GM19395 (cell line): Measurements from ENCODE around the gene RIOK3.
"Not testable (repeated sequence)": the region's sequence is repeated elsewhere in the genome, so short reads cannot be mapped to it uniquely, and the experiment has no call there.

Experiments
- ATAC-seq: cut with Tn5 transposase; IDR thresholded peaks from one replicate; pipeline ENCODE4 v1.9.1; 2021; ENCODE audit warnings: mild to moderate bottlenecking, moderate library complexity; ENCODE audit not compliant: unreplicated experiment

The RIOK3 gene

DNA sequence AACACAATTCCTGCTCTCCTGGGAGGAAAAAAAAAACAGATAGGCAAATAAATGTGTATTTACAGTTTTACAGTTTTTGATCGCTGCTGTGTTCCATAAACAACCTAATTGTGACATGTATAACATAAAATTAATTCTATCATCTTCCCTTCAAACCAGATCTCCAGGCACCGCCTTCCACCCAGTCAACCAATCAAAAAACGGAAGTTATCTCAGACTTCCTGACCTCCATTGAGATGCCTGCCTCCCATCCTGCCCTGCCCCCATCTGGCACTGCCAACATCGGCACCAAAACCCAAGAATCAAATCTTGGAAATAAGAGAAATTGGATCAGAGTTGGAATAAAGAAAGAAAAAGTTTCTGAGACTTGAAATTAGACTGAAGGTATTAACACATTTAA lies 3.1 kb upstream of the RIOK3 start:
- ATAC-seq, result no peak

- no peak for ATAC-seq
Measured at GRCh38 chr18:23451011-23451410, 2.1 kb upstream of the RIOK3 start.

GRCh38 chr18:23451491-23451890 lies 1.6 kb upstream of the RIOK3 start:
- no peak for ATAC-seq

DNA sequence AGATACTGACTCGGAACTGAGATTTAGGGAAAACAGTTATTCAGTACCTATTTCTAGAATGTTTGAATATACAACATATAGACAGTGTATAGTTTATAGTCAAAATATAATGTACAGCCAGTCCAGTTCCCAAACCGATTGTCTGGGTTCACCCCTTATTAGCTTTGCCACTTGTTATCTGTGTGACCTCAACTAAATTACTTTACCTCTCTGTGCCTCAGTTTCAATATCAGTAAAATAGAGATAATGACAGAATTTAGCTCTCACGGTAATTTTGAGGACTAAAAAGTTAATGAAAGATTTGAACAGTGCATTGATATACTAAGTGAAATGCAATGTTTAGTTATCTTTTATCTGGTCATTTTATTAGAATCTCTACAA lies 750 bp upstream of the RIOK3 start:
- ATAC-seq, result no peak

DNA sequence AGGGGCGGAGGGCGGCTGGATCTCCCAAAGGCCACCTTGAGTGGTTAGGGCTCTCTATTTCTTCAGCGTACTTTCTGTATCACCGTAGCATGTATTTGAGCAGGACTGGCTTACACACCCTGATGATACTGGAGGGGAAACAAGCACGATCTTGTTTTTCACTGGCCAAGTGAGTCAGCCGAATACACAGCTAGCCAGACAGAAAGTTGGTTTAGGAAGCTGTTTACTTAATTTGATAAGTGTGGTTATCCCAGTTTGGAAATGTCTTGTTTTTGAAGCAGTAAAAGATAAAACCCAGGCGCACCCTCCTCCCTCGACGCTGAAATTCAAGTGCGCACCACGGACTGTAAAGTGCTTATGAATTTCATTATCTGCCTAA lies 582 bp downstream of the RIOK3 start:
- ATAC-seq, result peak; percentile 10

GRCh38 chr18:23456835-23457234 lies 3.7 kb downstream of the RIOK3 start:
- ATAC-seq, result no peak

DNA sequence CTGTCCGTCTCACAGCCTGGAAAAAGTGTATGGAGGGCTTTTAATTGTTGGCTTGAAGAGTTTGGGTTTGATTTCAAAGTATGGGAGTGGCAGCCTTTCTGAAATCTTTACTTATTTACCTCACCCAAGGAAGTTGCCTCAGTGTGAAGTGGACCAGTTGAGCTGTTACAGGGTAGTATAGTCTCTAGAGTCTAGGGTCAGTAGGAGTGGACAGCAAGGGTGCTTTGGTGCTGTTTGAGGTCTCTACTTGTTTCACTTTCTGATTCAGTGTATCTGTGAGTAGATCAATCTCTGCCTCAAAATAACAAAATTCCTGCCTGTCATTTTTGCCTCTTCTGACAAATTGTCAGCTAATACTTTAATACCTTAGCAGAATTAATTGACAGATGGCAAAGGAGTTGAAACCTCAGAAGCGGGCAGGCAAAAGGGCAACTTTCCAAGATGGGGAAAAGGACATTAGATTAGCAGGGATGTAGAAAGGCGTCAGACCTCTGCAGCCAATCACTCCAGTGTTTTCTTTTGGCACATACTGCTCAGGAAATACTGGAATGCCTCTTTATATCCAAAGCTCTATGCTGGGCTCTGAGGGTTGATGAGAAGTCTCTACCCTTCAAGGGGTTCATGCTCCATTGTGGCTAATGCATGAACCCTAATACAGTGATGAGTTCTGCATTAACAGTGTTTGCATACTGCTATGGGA lies 5.9 kb downstream of the RIOK3 start:
- no peak for ATAC-seq

- no peak for ATAC-seq
Measured at GRCh38 chr18:23459530-23459921, 6.4 kb downstream of the RIOK3 start.

GRCh38 chr18:23460285-23461273 lies 7.5 kb downstream of the RIOK3 start:
- no peak for ATAC-seq

DNA sequence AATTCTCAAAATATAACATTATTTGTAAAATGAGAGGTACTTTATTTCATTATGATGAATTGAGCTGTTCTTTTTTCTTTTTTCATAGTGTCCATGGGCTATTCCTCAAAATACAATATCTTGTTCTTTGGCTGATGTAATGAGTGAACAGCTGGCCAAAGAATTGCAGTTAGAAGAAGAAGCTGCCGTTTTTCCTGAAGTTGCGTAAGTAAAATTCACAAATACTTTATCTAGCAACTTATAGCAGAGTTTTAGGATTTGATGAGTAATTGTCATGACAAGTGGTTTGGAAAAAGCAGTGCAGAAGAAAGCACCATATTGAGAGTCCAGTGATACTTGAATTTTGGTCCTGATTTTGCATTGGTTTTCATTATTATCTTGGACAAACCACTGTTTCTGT lies 9.8 kb downstream of the RIOK3 start:
- ATAC-seq, result no peak

- no peak for ATAC-seq
Measured at GRCh38 chr18:23468753-23469459, 15.8 kb downstream of the RIOK3 start.

- ATAC-seq, result no peak
Measured at GRCh38 chr18:23470620-23471387, 17.7 kb downstream of the RIOK3 start.

DNA sequence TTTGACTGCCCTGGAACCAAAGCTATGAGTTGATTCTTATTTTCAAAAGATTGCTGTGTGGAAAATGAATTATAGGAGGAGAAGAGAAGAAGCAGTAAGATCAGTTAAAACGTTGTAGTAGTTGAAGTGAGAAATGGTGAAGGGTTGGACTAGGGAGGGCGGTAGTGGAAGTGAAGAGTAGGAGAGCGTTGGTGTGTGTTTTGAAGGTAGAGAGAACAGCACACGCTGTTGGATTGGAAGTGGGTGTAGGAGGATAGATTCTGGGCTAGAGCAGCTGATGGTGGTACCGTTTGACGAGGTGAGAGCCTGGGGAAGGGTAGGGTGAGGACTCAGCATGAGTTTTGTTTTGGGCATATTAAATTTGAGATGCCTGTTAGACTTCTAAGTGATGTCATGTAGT lies 18.4 kb downstream of the RIOK3 start:
- no peak for ATAC-seq

GRCh38 chr18:23479829-23480505 lies 26.9 kb downstream of the RIOK3 start:
- ATAC-seq, result no peak

- no peak for ATAC-seq
Measured at GRCh38 chr18:23484561-23485182, 31.6 kb downstream of the RIOK3 start.

DNA sequence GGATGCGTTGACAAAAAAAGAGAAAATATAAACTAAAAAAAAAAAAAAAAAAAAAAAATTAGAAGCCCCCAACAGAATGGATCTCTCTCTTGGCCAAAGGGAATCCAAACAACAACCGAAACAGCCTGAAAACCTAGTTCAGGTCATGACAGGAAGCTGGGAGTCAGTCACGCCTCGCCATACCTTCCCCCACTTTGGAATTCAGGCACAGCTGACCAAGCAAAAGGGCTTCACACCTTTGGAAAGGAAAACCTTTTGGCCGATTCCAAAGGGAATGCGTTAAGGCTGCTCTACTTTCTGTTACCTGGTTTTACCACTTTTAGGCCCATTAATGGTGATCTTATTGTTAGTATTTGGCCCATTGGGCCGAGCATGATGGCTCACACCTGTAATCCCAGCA lies 32.3 kb downstream of the RIOK3 start:
- ATAC-seq, result no peak

DNA sequence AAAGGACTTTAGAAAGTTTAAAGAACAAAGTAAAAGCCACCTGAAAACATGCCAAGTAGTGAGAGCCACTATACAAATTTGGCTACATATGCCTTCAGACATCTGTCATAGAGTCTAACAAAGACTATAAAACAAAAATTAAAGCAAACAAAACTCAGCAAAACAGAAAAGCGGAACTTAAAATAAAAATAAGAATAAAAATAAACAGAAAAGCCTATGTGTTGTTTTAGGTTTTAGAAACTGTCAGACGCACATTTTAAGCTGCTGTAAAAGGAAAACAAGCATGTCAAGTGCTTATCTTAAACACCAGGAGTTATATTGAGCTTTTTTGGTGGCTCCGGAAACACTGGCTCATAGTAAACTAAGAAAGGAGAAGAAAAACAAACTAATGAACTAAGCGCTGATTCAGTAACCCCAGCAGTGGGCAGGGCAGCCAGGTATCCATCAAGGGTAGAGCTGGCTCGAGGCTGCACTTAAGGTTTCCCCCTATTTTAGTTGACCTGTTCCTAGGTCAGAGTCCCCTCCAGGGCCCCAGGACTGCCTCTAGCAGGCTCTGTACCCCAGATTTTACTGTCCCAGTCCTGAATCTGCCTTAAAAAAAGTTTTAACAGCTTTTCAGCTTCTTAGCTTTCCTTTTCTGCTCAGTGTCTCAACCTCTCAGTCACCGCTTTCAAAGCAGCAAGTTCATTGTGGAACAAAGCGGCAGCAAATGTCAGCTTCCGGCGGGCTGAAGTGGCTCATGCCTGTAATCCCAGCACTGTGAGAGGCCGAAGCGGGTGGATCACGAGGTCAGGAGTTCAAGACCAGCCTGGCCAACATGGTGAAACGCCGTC lies 34.9 kb downstream of the RIOK3 start:
- peak; percentile 78 for ATAC-seq

DNA sequence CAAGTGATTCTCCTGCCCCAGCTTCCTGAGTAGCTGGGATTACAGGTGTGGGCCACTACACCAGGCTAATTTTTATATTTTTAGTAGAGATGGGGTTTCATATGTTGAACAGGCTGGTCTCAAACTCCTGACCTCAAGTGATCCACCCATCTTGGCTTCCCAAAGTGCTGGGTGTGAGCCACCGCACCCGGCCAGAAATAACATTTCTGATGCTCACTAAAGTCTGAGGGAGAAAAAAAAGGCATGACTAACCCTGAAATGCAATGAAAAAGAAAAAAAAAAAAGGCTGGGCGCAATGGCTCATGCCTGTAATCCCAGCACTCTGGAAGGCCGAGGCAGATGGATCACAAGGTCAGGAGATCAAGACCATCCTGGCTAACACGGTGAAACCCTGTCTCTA lies 36.5 kb downstream of the RIOK3 start:
- ATAC-seq, result not testable (repeated sequence)

- ATAC-seq, result no peak
Measured at GRCh38 chr18:23493654-23494053, 40.6 kb downstream of the RIOK3 start.
